Effector memory CD8-positive, alpha-beta T cell (primary cell): Measurements from ENCODE around the gene COG8.

Source experiments
- ATAC-seq: fragments of 150-1000 bp; cut with Tn5 transposase; replicated peaks from 2 replicates; pipeline ENCODE4 v1.10.0; 2021; ENCODE audit warnings: mild to moderate bottlenecking, moderate library complexity
- DNase-seq, 3 experiments: peaks; one replicate each; pipeline ENCODE4 v3.0.0; 2021
- H3K27ac Mint-ChIP-seq, 2 donors: one replicate each; pipeline ENCODE4 v1.8.0; 2022; ENCODE audit warnings: mild to moderate bottlenecking in 2 of 2, mixed read lengths in 2 of 2, moderate library complexity in 2 of 2
- H3K27me3 Mint-ChIP-seq, 2 donors: one replicate each; pipeline ENCODE4 v1.8.0; 2022; ENCODE audit warnings: mixed read lengths in 2 of 2
- H3K36me3 Mint-ChIP-seq: one replicate; pipeline ENCODE4 v1.8.0; 2022; ENCODE audit warnings: mild to moderate bottlenecking, moderate library complexity, mixed read lengths; ENCODE audit not compliant: insufficient read depth
- H3K4me1 Mint-ChIP-seq, 2 donors: one replicate each; pipeline ENCODE4 v1.8.0; 2022; ENCODE audit warnings: low read depth in 2 of 2, mixed read lengths in 2 of 2
- H3K4me3 Mint-ChIP-seq, 2 donors: one replicate each; pipeline ENCODE4 v1.8.0; 2022; ENCODE audit warnings: mild to moderate bottlenecking in 2 of 2, mixed read lengths in 2 of 2, moderate library complexity in 2 of 2
- H3K9me3 Mint-ChIP-seq, 2 donors: one replicate each; pipeline ENCODE4 v1.8.0; 2022; ENCODE audit warnings: mixed read lengths in 2 of 2

COG8 gene

GRCh38 chr16:69334696-69335095 is 4.7 kb downstream of the COG8 start:
- peaks cover 46% of the 10 kb centered on the region for H3K36me3 Mint-ChIP-seq
- DNase-seq = no peak
- H3K4me3 Mint-ChIP-seq = no peak overlapping the region
- no peaks in the 10 kb centered on the region for H3K9me3 Mint-ChIP-seq
- H3K4me1 Mint-ChIP-seq = peaks cover 18 to 25% of the 10 kb centered on the region in 2 donors
- H3K27ac Mint-ChIP-seq = no peak overlapping the region
- no peak for ATAC-seq
- no peaks in the 10 kb centered on the region for H3K27me3 Mint-ChIP-seq

- peak within 1 kb of the TSS; percentile 19 to 72 for H3K27ac Mint-ChIP-seq
- H3K4me1 Mint-ChIP-seq = peaks cover 20 to 35% of the 10 kb centered on the region in 2 donors
- H3K9me3 Mint-ChIP-seq = no peaks in the 10 kb centered on the region
- peak; percentile 94 for ATAC-seq
- peaks cover 47% of the 10 kb centered on the region for H3K36me3 Mint-ChIP-seq
- peak; percentile 70 to 72 (median 71) for DNase-seq
- no peaks in the 10 kb centered on the region for H3K27me3 Mint-ChIP-seq
- H3K4me3 Mint-ChIP-seq = peak within 1 kb of the TSS; percentile 77 to 78
These were observed 8.9 kb downstream of the COG8 start, which contains the start of gene PDF for GRCh38 chr16:69330286-69331109. TSS of gene PDF (minus strand) at chr16:69330588. CDS start at chr16:69330570, 18 bp downstream.

- H3K36me3 Mint-ChIP-seq = peaks cover 46% of the 10 kb centered on the region
- H3K4me3 Mint-ChIP-seq = peak overlapping the region; percentile 77 to 78
- peaks cover 23 to 35% of the 10 kb centered on the region in 2 donors for H3K4me1 Mint-ChIP-seq
- no peaks in the 10 kb centered on the region for H3K9me3 Mint-ChIP-seq
- H3K27me3 Mint-ChIP-seq = no peaks in the 10 kb centered on the region
- DNase-seq = peak; percentile 22 to 39 (median 33)
- H3K27ac Mint-ChIP-seq = peak overlapping the region in 1 of 2 donors; percentile 72
- ATAC-seq = peak; percentile 60
These were observed 9.7 kb downstream of the COG8 start for GRCh38 chr16:69329369-69330285.

GRCh38 chr16:69328854-69329316 is 10.5 kb downstream of the COG8 start:
- ATAC-seq (no peak), DNase-seq (no peak)
- Mint-ChIP-seq H3K27me3 (no peaks in the 10 kb centered on the region), H3K4me3 (peak overlapping the region; percentile 77 to 78), H3K27ac (peak overlapping the region in 1 of 2 donors; percentile 72), H3K4me1 (peaks cover 21 to 35% of the 10 kb centered on the region in 2 donors), H3K9me3 (no peaks in the 10 kb centered on the region), H3K36me3 (peaks cover 46% of the 10 kb centered on the region)

- peak overlapping the region in 1 of 2 donors; percentile 77 for H3K4me3 Mint-ChIP-seq
These were observed 11.6 kb downstream of the COG8 start for GRCh38 chr16:69327585-69328310.

GRCh38 chr16:69326172-69326873 is 13.0 kb downstream of the COG8 start:
- DNase-seq = no peak
- peak overlapping the region in 1 of 2 donors; percentile 53 for H3K27ac Mint-ChIP-seq

More at GRCh38 chr16:69327585-69328310, 11.6 kb downstream of the COG8 start:
- Mint-ChIP-seq H3K36me3 (peaks cover 50% of the 10 kb centered on the region), H3K9me3 (no peaks in the 10 kb centered on the region), H3K27ac (peak overlapping the region in 1 of 2 donors; percentile 57), H3K27me3 (no peaks in the 10 kb centered on the region), H3K4me1 (peaks cover 21 to 33% of the 10 kb centered on the region in 2 donors)
- DNase-seq = no peak
- ATAC-seq = no peak

GRCh38 chr16:69325784-69326171 is 13.6 kb downstream of the COG8 start:
- DNase-seq (no peak), ATAC-seq (no peak)
- Mint-ChIP-seq H3K4me1 (peaks cover 23 to 35% of the 10 kb centered on the region in 2 donors), H3K27ac (peak overlapping the region in 1 of 2 donors; percentile 53), H3K36me3 (peaks cover 49% of the 10 kb centered on the region), H3K27me3 (no peaks in the 10 kb centered on the region), H3K9me3 (no peaks in the 10 kb centered on the region), H3K4me3 (peak overlapping the region in 1 of 2 donors; percentile 18)

More at GRCh38 chr16:69326172-69326873, 13.0 kb downstream of the COG8 start:
- H3K4me3 Mint-ChIP-seq = peak overlapping the region in 1 of 2 donors; percentile 18
- peaks cover 24 to 35% of the 10 kb centered on the region in 2 donors for H3K4me1 Mint-ChIP-seq
- H3K9me3 Mint-ChIP-seq = no peaks in the 10 kb centered on the region
- peaks cover 44% of the 10 kb centered on the region for H3K36me3 Mint-ChIP-seq
- no peaks in the 10 kb centered on the region for H3K27me3 Mint-ChIP-seq
- no peak for ATAC-seq

- no peak for ATAC-seq
- Mint-ChIP-seq H3K4me3 (no peak overlapping the region), H3K9me3 (no peaks in the 10 kb centered on the region), H3K27me3 (no peaks in the 10 kb centered on the region), H3K4me1 (peaks cover 23 to 35% of the 10 kb centered on the region in 2 donors), H3K36me3 (peaks cover 60% of the 10 kb centered on the region), H3K27ac (no peak overlapping the region)
- no peak for DNase-seq
These were observed 14.6 kb downstream of the COG8 start for GRCh38 chr16:69324585-69325253.

GRCh38 chr16:69324013-69324531 is 15.3 kb downstream of the COG8 start:
- Mint-ChIP-seq H3K27me3 (no peaks in the 10 kb centered on the region), H3K9me3 (no peaks in the 10 kb centered on the region), H3K36me3 (peaks cover 65% of the 10 kb centered on the region), H3K27ac (peak overlapping the region in 1 of 2 donors; percentile 35), H3K4me1 (peaks cover 21 to 30% of the 10 kb centered on the region in 2 donors), H3K4me3 (no peak overlapping the region)
- ATAC-seq (no peak), DNase-seq (no peak)

- Mint-ChIP-seq H3K27me3 (no peaks in the 10 kb centered on the region), H3K27ac (no peak overlapping the region)
These were observed 15.9 kb downstream of the COG8 start for GRCh38 chr16:69323415-69323814.

GRCh38 chr16:69322343-69322742 is 17.0 kb downstream of the COG8 start:
- H3K27ac Mint-ChIP-seq = no peak overlapping the region
- H3K36me3 Mint-ChIP-seq = peaks cover 70% of the 10 kb centered on the region
- H3K27me3 Mint-ChIP-seq = no peaks in the 10 kb centered on the region

More at GRCh38 chr16:69323415-69323814, 15.9 kb downstream of the COG8 start:
- no peaks in the 10 kb centered on the region for H3K9me3 Mint-ChIP-seq
- ATAC-seq (no peak), DNase-seq (no peak)
- H3K36me3 Mint-ChIP-seq = peaks cover 63% of the 10 kb centered on the region
- H3K4me1 Mint-ChIP-seq = peaks cover 18 to 24% of the 10 kb centered on the region in 2 donors
- H3K4me3 Mint-ChIP-seq = no peak overlapping the region

More at GRCh38 chr16:69322343-69322742, 17.0 kb downstream of the COG8 start:
- H3K9me3 Mint-ChIP-seq = no peaks in the 10 kb centered on the region
- H3K4me3 Mint-ChIP-seq = no peak overlapping the region
- no peak for DNase-seq
- peaks cover 16 to 20% of the 10 kb centered on the region in 2 donors for H3K4me1 Mint-ChIP-seq
- no peak for ATAC-seq
